GM21529 (cell line): ENCODE data around the gene TRIM38.
"Not testable (repeated sequence)": the region's sequence is repeated elsewhere in the genome, so short reads cannot be mapped to it uniquely, and the experiment has no call there.

Experiments used
- ATAC-seq: cut with Tn5 transposase; IDR thresholded peaks from one replicate; pipeline ENCODE4 v1.9.1; 2021; ENCODE audit not compliant: unreplicated experiment

The TRIM38 gene

DNA sequence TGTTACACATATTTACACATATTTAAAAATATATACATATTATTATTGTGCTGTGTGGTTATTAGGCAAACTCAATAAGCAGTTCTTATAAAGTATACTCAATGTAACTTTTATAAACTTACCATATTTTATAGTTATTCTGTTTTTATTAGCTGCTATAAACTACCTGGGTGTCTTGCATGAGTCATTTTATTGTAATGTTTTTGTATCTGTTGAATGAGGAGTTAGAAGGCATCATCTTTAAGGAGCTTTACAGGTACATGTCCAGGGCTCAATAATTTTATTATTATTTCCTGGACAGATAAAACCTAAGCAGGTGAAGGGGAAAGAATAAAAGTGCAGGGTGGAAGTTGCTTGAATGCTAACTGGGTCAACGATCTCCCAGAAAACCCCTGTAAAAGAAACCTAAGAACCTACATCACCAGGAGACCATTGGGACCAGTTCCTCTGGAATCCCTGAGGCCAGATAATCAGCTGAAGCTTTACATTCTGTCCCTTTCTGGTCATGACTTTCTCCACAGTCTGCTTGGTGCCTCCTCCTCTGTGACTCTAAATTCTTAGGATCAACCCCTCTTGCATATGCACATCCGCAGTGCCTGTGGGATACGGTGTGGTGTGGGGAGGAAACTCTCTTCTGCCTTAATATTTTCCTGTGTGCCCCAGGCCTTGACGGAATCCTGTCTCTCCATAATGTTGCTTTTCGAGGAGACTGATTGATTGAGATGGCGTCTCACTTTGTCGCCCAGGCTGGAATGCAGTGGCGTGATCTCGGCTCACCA, 38.0 kb downstream of the TRIM38 start:
- ATAC-seq = no peak

DNA sequence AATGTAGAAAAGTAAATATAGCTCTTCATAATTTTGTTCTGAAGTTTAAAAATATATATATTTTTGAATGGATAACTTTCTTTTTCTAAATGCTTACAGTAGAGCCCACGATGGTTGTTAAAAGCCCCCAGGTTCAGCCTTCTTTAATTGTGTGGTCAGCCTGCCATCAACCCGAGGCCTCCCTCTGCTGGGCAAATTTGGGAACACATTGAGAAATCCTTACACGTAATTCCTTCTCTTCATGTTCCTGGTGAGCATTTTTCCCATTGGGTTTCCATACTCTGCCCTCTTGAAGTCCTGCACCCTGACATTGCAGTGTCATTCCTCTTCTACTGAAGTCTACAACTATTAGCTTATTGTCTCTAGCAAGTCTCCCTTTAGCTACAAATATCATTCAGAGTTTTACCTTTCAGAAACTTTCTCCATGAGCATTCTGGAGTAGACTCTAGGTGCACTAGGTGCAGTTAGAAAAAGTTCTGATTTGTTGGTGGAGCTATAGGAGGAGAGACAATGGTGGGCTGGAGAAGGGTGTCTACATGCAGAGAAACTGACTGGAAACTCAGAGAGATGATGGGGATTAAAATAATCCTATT, 40.6 kb downstream of the TRIM38 start:
- ATAC-seq = peak; percentile 61

DNA sequence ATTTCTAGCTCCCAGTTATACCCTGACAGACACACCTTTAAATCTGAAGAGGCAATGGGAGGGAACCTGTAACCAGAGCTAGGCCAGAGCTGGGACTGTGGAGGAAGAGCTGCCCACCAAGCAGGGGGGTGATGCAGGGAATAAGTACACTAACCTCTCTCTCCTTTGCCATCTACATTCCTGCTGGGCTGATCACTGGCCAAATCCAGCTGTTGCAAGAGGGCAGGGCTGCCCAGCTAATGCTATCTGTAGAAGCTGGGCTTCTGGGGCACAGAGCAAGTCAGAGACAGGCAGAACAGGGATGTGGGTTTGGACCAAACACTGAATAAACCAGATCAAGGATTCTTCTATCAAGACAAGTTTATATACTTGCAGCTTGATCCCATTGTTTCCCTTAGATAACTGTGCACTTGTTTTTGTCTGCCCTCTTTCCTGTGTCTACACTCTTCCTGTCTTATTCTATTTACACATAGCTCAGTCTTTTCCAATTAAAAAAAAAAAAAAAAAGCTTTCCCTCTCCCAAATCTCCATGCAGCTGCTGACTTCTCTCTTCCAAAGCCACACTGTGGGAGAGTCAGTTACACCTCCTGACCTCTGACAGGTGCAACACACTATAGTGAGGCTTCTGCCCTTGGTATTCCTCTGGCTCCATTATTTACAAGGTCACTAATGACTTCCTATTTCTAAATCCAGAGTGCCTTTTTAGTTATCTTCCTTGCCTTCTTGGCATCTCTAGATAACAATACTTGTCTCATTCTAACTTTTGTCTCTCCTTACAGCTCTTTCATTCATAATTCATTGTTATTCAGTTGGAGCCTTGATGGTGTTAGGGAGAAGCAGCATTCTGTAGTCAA, 43.7 kb downstream of the TRIM38 start:
- no peak for ATAC-seq

DNA sequence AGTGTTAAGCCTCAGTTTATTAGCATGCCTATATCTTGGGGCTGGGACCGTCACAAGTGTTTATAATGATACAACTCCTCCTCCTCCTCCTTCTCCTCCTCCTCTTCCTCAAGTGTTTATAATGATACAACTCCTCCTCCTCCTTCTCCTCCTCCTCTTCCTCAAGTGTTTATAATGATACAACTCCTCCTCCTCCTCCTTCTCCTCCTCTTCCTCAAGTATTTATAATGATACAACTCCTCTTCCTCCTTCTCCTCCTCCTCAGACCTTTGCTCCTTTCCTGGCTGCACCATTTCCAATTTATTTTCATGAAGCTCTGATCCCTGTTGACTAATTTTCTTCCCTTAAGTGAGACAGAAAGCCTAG, 44.3 kb downstream of the TRIM38 start:
- ATAC-seq = not testable (repeated sequence)

DNA sequence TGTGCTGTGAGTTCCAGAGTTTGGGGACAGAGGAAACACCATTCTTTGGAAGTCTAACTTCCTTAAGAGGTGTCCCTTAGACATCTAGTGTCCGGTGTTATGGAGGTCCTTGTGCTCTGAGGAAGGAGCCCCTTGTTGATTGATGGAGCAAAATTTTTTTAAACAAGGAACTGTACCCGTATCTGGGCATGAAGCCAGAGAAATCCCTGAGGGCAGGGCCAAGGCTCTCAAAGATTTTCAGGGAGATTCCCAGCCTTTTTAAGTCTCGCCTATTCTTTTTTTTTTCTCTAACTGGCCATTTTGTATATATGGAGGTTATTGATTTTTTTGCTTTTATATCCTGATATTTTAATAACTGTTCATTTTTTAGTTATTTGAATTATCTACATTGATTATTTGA, 45.9 kb downstream of the TRIM38 start:
- ATAC-seq = no peak

DNA sequence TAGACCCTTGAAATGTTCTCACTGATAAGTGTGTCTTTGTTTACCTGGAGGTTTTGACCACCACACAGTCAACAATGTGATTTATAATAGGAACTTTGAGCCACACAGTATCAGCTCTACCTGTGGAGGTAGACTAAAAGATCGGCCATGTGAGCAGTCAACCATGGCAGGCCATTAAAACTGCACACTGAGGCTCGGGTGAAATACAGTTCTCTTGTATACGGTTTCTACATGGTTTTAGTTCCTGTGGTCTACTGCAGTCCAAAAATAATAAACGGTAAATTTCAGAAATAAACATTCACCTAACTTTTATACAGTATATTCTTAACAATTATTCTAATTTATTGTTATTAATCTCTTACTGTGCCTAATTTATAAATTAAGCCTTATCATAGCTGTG, 47.2 kb downstream of the TRIM38 start:
- ATAC-seq = no peak

DNA sequence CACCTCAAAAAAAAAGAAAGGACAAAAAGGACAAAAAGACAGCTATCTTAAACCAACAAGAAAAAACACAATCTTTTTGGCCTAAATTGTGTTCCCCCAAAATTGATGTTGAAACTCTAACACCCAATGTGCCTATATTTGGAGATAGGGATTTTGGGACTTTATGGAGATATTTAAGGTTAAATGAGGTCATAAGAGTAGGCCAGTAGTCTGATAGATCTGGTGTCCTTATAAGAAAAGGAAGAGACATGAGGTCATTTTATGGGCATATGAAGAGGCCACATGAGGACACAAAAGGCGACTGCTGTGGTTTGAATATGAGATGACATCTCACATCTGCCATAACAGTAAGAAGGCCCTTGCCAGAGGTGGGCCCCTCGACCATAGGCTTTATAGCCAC, 49.5 kb downstream of the TRIM38 start:
- ATAC-seq = no peak

DNA sequence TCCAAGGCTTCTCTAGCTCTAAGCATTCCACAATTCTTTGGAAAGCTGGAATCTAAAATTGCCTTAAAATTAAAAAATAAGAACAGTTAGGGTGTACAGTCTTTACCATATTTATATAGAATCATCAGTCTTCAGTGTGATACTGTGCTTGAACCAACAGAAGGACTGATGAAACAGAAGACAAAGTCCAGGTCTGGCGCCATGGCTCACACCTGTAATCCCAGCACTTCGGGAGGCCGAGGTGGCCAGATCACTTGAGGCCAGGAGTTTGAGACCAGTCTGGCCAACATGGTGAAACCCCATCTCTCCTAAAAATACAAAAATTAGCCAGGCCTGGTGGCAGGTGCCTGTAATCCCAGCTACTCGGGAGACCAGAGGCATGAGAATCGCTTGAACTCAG, 51.8 kb downstream of the TRIM38 start:
- ATAC-seq = not testable (repeated sequence)

DNA sequence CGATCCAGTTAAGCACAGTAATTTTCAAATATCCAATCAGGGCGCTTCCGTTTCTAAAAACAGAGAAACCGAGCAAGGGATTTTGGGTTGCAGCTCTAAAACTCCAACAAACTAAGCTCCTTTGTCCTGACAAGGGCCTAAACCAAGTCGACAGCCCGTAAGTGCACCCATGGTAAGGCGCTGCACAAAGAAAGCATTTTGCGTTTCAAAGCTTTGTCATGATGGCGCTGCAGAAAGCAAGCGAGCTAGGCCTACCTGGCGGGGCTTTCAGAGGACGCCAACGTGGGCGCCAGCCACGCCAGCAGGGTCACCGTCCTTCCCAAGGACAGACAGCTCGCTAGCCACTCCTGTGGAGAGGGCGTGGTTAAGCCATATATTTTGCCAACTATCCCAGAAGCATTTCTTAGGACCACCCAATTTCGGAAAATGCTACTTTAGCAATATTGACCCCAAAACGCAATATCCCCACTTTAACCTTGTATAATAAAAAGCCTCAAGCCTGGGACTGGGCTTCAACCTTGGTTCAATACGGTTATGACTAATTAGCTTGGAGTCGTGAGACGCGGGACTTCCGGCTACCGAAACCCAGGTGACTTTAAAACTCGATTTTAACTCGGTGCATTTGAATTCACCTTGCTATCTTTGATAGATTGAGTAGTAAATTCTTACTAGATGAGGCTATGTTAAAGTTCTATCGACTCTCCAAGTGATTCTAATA, 53.8 kb downstream of the TRIM38 start:
- ATAC-seq = no peak

DNA sequence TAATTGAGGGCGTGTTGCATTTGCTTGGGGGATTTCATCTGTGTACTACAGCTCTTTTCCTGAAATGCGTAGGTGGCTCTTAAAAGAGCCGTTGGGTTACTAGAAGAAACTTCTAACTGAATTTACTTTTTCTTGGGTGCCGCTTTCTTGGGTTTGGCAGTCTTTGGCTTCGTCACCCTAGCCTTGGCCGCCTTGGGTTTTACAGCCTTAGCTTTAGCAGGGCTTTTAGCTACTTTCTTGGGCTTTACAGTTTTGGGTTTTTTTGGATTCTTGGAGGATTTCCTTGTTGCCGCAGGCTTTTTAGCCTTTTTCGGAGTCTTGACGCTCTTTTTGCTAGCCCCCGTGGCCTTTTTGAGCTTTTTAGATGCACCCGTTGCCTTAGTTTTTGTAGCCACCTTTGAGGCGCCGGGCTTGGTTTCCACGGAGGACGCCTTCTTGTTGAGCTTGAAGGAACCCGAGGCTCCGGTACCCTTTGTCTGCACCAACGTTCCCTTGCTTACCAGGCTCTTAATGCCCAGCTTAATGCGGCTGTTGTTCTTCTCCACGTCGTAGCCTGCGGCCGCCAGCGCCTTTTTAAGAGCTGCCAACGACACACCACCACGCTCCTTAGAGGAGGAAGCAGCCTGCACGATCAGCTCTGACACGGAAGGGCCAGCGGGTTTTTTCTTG, 54.5 kb downstream of the TRIM38 start:
- no peak for ATAC-seq

DNA sequence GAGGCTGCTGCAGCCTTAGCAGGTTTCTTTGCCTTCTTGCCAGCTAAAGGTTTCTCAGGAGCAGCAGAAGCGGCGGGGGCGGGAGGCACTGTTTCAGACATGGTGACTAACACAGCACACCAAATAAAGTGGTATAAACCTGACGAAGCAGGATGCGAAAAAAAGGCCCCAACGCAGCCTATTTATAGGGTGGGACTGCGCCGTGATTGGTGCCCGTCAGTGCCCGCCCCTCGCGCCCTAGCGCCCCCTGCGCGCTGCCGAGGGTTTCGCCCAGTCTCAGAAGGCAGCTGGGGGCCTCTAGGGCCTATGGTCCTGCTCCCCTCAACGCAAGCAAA, 55.0 kb downstream of the TRIM38 start:
- ATAC-seq = no peak

DNA sequence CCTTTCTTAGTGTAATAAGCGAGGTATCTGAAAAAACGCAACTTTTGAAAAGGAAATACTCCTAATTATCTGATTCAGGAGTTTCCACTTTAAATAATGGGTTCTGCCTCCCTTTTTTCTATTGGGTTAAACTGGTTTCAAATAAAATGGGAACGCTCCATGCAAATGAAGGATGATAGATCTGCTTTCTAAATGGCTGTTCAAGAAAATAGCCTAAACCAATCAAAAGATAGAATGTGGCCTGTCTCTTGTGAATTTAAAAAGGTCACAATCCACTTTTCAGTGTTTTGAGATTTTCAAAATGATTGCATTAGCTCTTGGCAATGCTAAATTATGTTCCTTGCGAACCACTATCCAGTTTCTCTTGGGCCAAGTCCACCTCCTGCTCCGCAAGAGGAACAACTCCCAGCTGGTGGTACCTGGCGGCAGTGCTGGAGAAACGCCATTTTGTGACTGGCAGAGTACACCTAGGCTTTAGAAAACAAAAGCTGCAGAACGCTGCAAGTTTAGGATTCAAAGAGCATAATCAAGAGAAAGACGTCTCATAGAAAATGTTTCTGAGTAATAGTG, 56.7 kb downstream of the TRIM38 start:
- ATAC-seq = no peak

DNA sequence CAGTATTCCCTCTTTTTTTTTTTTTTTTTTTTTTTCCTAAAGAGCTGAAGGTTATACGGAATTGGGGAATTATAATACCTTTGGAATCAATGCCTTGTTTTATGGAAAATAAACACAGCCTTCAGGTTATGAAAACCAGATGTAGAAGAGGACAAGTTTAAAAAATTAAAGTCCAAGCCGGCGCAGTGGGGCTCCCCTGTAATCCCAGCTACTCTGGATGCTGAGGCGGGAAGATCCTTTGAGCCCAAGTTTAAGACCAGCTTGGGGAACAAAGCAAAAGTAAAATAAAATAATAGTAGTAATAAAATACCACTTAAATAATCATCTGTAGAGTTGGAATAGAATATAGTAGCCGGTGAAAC, 57.3 kb downstream of the TRIM38 start:
- ATAC-seq = no peak

DNA sequence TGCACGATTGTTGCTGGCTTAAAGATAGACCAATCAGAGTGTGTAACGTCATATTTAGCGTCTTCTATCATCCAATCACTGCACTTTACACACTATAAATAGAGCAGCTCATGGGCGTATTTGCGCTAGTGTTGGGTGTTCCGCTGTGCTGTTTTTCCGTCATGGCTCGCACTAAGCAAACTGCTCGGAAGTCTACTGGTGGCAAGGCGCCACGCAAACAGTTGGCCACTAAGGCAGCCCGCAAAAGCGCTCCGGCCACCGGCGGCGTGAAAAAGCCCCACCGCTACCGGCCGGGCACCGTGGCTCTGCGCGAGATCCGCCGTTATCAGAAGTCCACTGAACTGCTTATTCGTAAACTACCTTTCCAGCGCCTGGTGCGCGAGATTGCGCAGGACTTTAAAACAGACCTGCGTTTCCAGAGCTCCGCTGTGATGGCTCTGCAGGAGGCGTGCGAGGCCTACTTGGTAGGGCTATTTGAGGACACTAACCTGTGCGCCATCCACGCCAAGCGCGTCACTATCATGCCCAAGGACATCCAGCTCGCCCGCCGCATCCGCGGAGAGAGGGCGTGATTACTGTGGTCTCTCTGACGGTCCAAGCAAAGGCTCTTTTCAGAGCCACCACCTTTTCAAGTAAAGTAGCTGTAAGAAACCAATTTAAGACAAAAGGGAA, 57.9 kb downstream of the TRIM38 start:
- peak; percentile 49 for ATAC-seq

DNA sequence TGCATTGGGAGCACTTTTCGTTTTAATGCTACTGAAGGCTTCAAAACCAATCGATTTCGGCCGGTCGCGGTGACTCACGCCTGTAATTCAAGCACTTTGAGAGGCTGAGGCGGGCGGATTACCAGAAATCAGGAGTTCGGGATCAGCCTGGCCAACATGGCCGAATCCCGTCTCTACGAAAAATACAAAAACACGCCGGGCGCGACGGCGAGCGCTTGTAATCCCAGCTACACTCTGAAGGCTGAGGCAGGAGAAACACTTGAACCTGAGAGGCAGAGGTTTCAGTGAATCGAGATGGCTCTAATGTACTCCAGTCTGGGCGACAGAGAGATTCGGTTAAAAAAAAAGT, 58.4 kb downstream of the TRIM38 start:
- peak; percentile 21 for ATAC-seq

DNA sequence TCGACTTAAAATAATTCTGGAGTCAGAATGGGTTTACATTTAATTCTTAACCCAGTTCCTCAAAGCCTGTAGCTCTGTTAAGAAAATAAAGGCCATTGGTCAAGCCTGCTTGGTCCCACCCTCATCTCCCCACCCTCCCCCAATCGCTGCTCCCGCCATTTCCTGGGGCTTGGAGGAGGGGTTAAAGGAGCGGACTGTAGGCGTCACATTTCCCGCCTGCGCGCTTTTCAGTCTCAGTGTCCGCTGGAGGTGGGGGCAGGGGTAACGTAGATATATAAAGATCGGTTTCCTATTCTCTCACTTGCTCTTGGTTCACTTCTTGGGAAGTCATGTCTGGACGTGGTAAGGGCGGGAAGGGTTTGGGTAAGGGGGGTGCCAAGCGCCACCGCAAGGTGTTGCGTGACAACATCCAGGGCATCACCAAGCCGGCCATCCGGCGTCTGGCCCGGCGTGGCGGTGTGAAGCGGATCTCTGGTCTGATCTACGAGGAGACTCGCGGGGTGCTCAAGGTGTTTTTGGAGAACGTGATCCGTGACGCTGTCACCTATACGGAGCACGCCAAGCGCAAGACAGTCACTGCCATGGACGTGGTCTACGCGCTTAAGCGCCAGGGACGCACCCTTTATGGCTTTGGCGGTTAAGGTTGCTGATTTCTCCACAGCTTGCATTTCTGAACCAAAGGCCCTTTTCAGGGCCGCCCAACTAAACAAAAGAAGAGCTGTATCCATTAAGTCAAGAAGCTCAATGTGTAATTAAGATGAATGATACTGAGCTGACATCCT, 58.9 kb downstream of the TRIM38 start:
- ATAC-seq = peak; percentile 43

DNA sequence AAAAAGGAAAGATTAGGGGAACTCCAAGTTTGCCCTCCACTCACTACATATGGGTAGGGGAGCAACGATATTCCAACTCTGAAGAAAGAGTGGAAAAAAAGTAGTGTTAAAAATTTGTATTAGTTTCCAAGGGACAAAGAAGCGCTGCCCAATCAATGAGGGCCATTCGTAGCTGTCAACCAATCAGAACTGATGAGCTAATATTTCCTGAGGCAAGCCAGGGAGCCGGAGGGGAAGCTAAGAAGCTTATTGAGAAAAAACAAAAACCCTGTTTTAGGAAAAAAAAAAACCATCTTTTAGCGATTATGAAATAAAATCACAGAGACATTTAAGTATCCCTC, 59.5 kb downstream of the TRIM38 start:
- ATAC-seq = no peak

DNA sequence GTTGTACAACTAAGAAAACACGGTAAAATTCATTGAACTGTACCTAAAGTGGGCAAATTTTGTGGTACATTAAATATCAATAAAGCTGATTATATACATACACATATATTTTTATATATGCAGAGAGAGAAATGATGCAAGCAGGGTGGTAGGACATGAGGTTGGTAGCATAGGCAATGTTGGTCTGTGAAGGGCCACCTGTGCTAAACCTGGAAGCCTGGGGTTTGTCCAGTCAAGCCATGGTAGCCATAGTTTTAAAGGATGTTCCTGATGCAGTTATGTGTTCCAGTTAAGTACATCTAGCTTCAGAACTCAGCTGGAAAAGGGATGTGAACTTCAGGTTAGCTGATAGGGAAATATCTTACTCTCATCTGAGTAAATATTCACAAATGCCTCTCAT, 60.1 kb downstream of the TRIM38 start:
- no peak for ATAC-seq

DNA sequence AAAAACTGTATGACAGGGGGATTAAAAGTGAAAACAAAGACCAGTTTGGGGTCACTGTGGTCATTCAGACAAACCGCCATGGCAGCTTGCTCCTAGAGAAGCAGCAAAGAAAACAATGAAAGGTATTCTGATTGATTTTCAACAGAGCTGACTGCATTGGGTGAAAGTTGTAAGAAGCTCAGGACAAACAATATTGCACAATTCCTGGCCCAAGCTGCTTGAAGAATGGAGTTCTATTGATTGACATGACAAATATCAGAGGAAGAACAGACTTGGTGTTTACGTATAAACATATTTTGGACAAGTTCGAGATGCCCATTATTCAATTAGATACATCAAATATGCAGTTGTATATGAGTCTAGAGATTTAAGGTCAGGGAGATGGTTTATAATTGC, 62.0 kb downstream of the TRIM38 start:
- no peak for ATAC-seq
